ENCODE results near the gene GCK. TPM values are rescaled to one million over a fixed set of nuclear protein-coding genes. Genes with fewer than 3 reads are reported as not detected.
"Not testable (repeated sequence)": the region's sequence is repeated elsewhere in the genome, so short reads cannot be mapped to it uniquely, and the experiment has no call there.

GCK gene
- total and polyA plus RNA-seq, 7 donors = 0.27 to 1.8 (median 0.60) TPM; not detected in 2

GRCh38 chr7:44133295-44133694 lies 55.9 kb downstream of the GCK start:
- H3K27ac ChIP-seq = no peak overlapping the region
- H3K36me3 ChIP-seq = no peaks in the 10 kb centered on the region
- TF ChIP-seq POLR2A (IDR thresholded peaks at IDR 0.05) (no peak), EP300 (IDR thresholded peaks at IDR 0.05) (no peak), POLR2AphosphoS5 (IDR thresholded peaks at IDR 0.05) (no peak)
- TF ChIP-seq, protein P1, sequence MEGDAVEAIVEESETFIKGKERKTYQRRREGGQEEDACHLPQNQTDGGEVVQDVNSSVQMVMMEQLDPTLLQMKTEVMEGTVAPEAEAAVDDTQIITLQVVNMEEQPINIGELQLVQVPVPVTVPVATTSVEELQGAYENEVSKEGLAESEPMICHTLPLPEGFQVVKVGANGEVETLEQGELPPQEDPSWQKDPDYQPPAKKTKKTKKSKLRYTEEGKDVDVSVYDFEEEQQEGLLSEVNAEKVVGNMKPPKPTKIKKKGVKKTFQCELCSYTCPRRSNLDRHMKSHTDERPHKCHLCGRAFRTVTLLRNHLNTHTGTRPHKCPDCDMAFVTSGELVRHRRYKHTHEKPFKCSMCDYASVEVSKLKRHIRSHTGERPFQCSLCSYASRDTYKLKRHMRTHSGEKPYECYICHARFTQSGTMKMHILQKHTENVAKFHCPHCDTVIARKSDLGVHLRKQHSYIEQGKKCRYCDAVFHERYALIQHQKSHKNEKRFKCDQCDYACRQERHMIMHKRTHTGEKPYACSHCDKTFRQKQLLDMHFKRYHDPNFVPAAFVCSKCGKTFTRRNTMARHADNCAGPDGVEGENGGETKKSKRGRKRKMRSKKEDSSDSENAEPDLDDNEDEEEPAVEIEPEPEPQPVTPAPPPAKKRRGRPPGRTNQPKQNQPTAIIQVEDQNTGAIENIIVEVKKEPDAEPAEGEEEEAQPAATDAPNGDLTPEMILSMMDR (IDR thresholded peaks at IDR 0.05) = no peak
- intact Hi-C loops (cut with DNase I) = no loop called here
- no peaks in the 10 kb centered on the region for H3K27me3 ChIP-seq
- no peaks in the 10 kb centered on the region for H3K4me1 ChIP-seq
- no peaks in the 10 kb centered on the region for H3K9me3 ChIP-seq
- 85 to 87% methylated on average over 3 of the region's 3 CpGs for WGBS, 2 donors
- no peak for DNase-seq
- no peak overlapping the region for H3K4me3 ChIP-seq

DNA sequence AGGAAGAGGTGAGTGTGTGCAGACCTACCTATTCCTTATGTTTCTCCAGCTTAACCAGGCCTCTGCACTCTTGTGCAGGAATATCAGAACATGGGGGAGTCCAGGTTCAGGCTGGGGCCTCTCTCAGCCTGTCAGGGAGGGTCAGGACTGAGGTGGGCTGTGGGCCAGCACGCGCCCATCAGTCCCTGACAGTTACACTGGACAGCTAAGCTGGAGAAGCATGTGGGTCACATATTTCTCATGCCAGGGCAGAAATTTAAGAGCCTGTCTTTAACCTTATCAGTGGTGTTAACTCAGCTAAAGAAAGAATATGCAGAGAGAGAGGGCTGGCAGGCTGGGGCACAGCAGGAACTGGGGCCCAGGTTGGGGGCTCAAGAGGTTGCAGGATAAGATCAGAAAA lies 57.2 kb downstream of the GCK start:
- intact Hi-C loops (cut with DNase I) = no loop called here
- TF ChIP-seq EP300 (IDR thresholded peaks at IDR 0.05) (no peak), POLR2A (IDR thresholded peaks at IDR 0.05) (no peak), POLR2AphosphoS5 (IDR thresholded peaks at IDR 0.05) (no peak)
- TF ChIP-seq, protein P1 (IDR thresholded peaks at IDR 0.05) = no peak
- H3K4me3 ChIP-seq = no peak overlapping the region
- no peak for DNase-seq
- WGBS, 2 donors = 84 to 93% methylated on average over 2 of the region's 2 CpGs
- H3K27me3 ChIP-seq = no peaks in the 10 kb centered on the region
- no peaks in the 10 kb centered on the region for H3K4me1 ChIP-seq
- no peak overlapping the region for H3K27ac ChIP-seq
- H3K9me3 ChIP-seq = no peaks in the 10 kb centered on the region
- no peaks in the 10 kb centered on the region for H3K36me3 ChIP-seq

- H3K9me3 ChIP-seq = no peaks in the 10 kb centered on the region
- intact Hi-C loops (cut with DNase I) = no loop called here
These were observed 57.8 kb downstream of the GCK start for GRCh38 chr7:44131173-44132029.

DNA sequence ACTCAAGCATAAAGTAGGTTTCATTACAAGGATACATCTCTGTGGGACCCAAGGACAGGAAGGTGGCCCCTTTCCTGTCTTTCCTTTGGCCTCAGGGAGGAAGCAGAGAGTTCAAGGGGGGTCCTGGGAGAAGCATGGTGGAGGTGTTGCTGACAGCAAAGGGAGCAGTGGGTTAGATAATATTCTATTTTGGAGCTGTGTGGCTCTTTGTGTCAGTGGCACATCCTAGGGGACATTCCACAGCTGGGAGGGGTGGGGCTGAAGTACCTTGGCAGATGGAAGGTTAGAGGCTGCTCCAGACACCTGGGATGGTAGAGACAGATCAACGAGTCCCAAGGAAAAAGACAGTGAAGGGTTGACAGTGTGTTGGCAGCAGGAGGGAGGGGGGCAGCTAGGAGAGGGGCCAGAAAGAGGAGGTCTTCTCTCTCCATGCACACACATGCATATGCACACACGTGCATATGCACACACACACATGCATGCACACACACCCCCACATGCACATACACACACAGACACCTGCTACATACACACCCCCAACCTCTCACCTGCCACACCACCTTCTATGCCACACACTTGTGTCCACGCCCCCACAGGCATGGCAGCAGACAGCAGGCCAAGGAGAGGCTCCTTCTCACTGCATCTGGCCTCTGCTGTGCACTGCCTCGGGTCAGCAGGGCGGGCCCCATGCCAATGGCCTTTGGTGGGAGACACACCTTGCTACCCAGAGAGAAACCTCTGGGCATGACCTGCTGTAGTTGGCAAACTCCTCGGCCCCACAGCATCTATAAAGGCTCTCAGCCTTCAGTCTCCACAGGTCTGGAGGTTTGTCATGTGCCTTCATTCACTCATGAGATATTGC lies 60.3 kb downstream of the GCK start:
- DNase-seq = no peak
- H3K27ac ChIP-seq = no peak overlapping the region
- 72 to 74% methylated on average over 6 of the region's 6 CpGs for WGBS, 2 donors
- intact Hi-C loops (cut with DNase I) = no loop called here
- H3K27me3 ChIP-seq = no peaks in the 10 kb centered on the region
- TF ChIP-seq EP300 (IDR thresholded peaks at IDR 0.05) = no peak
- H3K36me3 ChIP-seq = no peaks in the 10 kb centered on the region
- no peak overlapping the region for H3K4me3 ChIP-seq
- H3K4me1 ChIP-seq = no peaks in the 10 kb centered on the region
- H3K9me3 ChIP-seq = no peaks in the 10 kb centered on the region

More at GRCh38 chr7:44131173-44132029, 57.8 kb downstream of the GCK start:
- H3K27me3 ChIP-seq = no peaks in the 10 kb centered on the region
- WGBS, 2 donors = 68 to 75% methylated on average over 12 of the region's 12 CpGs
- DNase-seq = no peak
- TF ChIP-seq, protein P1 (IDR thresholded peaks at IDR 0.05) = no peak
- TF ChIP-seq POLR2A (IDR thresholded peaks at IDR 0.05) (no peak), POLR2AphosphoS5 (IDR thresholded peaks at IDR 0.05) (no peak), EP300 (IDR thresholded peaks at IDR 0.05) (no peak)
- H3K36me3 ChIP-seq = no peaks in the 10 kb centered on the region
- H3K4me3 ChIP-seq = no peak overlapping the region
- H3K27ac ChIP-seq = no peak overlapping the region
- H3K4me1 ChIP-seq = no peaks in the 10 kb centered on the region

DNA sequence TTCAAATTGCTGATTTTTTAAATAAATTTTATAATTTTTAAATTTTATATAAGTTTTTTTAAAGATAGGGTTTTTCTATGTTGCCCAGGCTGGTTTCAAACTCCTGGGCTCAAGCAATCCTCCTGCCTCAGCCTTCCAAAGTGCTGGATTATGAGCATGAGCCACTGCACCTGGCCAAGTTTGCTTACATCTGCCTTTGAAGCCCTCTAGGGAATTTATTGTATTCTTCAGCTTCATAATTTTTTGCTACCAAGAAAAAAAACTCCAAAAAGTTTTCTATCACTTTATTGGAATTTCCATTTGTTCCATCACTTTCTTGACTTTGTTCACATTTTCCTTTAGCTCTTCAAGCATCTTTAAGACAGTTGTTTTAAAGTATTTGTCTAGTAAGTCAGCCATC lies 62.1 kb downstream of the GCK start:
- no peak for DNase-seq
- Histone ChIP-seq H3K27ac (no peak overlapping the region), H3K9me3 (no peaks in the 10 kb centered on the region), H3K27me3 (no peaks in the 10 kb centered on the region), H3K36me3 (no peaks in the 10 kb centered on the region), H3K4me1 (peaks cover 0 to 9% (median 8%) of the 10 kb centered on the region in 4 donors), H3K4me3 (no peak overlapping the region)
- TF ChIP-seq POLR2A (IDR thresholded peaks at IDR 0.05) (no peak), POLR2AphosphoS5 (IDR thresholded peaks at IDR 0.05) (no peak), EP300 (IDR thresholded peaks at IDR 0.05) (no peak)
- TF ChIP-seq, protein P1 (IDR thresholded peaks at IDR 0.05) = no peak
- intact Hi-C loops (cut with DNase I) = no loop called here

DNA sequence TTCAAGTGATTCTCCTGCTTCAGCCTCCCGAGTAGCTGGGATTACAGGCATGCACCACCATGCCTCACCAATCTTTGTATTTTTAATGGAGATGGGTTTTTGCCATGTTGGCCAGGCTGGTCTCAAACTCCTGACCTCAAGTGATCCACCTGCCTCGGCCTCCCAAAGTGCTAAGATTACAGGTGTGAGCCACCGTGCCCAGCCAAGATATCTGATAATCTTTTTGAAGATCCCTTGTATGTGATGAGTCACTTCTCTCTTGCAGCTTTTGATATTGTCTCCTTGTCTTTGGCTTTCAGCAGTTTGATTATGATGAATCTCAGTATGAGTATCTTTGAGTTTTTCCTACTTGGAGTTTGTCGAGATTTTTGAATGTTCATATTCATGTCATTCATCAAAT lies 62.7 kb downstream of the GCK start:
- intact Hi-C loops (cut with DNase I); H3K27ac ChIP-seq; H3K9me3 ChIP-seq; DNase-seq; H3K4me3 ChIP-seq; H3K27me3 ChIP-seq; H3K36me3 ChIP-seq: not testable (repeated sequence)
- 92 to 93% methylated on average over 4 of the region's 4 CpGs for WGBS, 2 donors
- H3K4me1 ChIP-seq = peaks cover 0 to 14% (median 11%) of the 10 kb centered on the region in 4 donors

Measured in sigmoid colon (tissue), 7 donors.